HepG2 (cell line): ENCODE results near the gene CCDC124. TPM values are rescaled to one million over a fixed set of nuclear protein-coding genes. Genes with fewer than 3 reads are reported as not detected.

Source experiments
- ATAC-seq: fragments of 200-7000 bp; cut with Tn5 transposase; 3 replicates; pipeline ENCODE4 v1.9.1; 2020; ENCODE audit warnings: mild to moderate bottlenecking, moderate library complexity
- BruUV-seq: library from RNA; stranded (reverse); fragments of 400-500 nt; replicated peaks from 2 replicates; lab custom pipeline; 2021; lab: Mats Ljungman, UMichigan
- CTCF ChIA-PET: fragments of 300-600 bp; formaldehyde crosslinking; extraction: SDS; loops from one replicate; lab custom pipeline; 2021; ENCODE audit warnings: low total read pairs, inconsistent platforms, low intra/inter-chr PET ratio; lab: Yijun Ruan, JAX
- POLR2A ChIA-PET: fragments of 350-600 bp; sonication (Branson Sonifier 250); formaldehyde crosslinking; loops from one replicate; lab custom pipeline; 2020; ENCODE audit warnings: antibody characterized with exemption, inconsistent platforms; lab: Yijun Ruan, JAX
- DNase-seq: peaks from one replicate; pipeline ENCODE4 v3.0.0-alpha.2; 2015; ENCODE audit warnings: low spot score
- FAIRE-seq: peaks from 3 replicates; lab custom pipeline; 2011; peaks lifted over from hg19 to GRCh38; lab: Jason Lieb, UNC
- H2AFZ ChIP-seq: one replicate; pipeline ENCODE4 v1.6.1; 2011; ENCODE audit warnings: low read length, inconsistent platforms
- H3K27ac ChIP-seq: fragments of 300-600 bp; 3 replicates; pipeline ENCODE4 v1.8.0; 2011; ENCODE audit warnings: mixed run types, mild to moderate bottlenecking, mixed read lengths, low read length, inconsistent platforms; ENCODE audit not compliant: insufficient read depth; ENCODE audit errors: extremely low read length
- H3K27me3 ChIP-seq, 2 experiments: fragments of 200-600 bp in 1 of 2; 2 replicates in 1 of 2; 3 replicates in 1 of 2; pipeline versions ENCODE4 v1.6.0 to v1.8.0; 2011; ENCODE audit warnings: low read length in 2 of 2, mild to moderate bottlenecking in 2 of 2, moderate library complexity in 2 of 2, inconsistent platforms in 1 of 2; ENCODE audit not compliant: insufficient read depth in 2 of 2, control insufficient read depth in 1 of 2
- H3K36me3 ChIP-seq, 2 experiments: fragments of 200-600 bp in 1 of 2; replicated peaks in 1 of 2; 2 replicates in 1 of 2; 3 replicates in 1 of 2; pipeline versions ENCODE4 v1.5.1 to v1.8.0; 2011; ENCODE audit warnings: low read length in 2 of 2, inconsistent platforms in 1 of 2; ENCODE audit not compliant: insufficient read depth in 2 of 2, control insufficient read depth in 1 of 2
- H3K4me1 ChIP-seq: 2 replicates; pipeline ENCODE4 v1.5.1; 2012; ENCODE audit warnings: low read length, inconsistent platforms; ENCODE audit not compliant: insufficient read depth
- H3K4me2 ChIP-seq: 2 replicates; pipeline ENCODE4 v1.6.0; 2011; ENCODE audit warnings: low read depth, low read length, inconsistent platforms
- H3K4me3 ChIP-seq, 3 experiments: fragments of 200-600 bp in 1 of 3; sonication (generic), shearing (Covaris generic) in 1 of 3; replicated peaks in 1 of 3; 2 replicates each; pipeline ENCODE4 v1.5.1; 2011 to 2016; ENCODE audit warnings: low read length in 3 of 3, inconsistent platforms in 2 of 3, low read depth in 2 of 3, mild to moderate bottlenecking in 2 of 3, control low read depth in 1 of 3, mixed read lengths in 1 of 3; ENCODE audit not compliant: insufficient read depth in 1 of 3
- H3K79me2 ChIP-seq: one replicate; pipeline ENCODE4 v1.6.1; 2011; ENCODE audit warnings: low read length, inconsistent platforms; ENCODE audit not compliant: insufficient read depth
- H3K9ac ChIP-seq: 2 replicates; pipeline ENCODE4 v1.6.0; 2011; ENCODE audit warnings: mild to moderate bottlenecking, low read depth, low read length, inconsistent platforms; ENCODE audit not compliant: insufficient read depth
- H3K9me3 ChIP-seq: 2 replicates; pipeline ENCODE4 v1.5.1; 2012; ENCODE audit warnings: mild to moderate bottlenecking, low read length
- H4K20me1 ChIP-seq: 2 replicates; pipeline ENCODE4 v1.6.0; 2011; ENCODE audit warnings: inconsistent platforms, mild to moderate bottlenecking, low read length, moderate library complexity; ENCODE audit not compliant: insufficient read depth
- CBFB ChIP-seq: sonication (generic); formaldehyde crosslinking; IDR thresholded peaks from 2 replicates; pipeline ENCODE4 v1.4.0; 2020; ENCODE audit warnings: missing genetic modification reagents
- ISL2 ChIP-seq: sonication (generic); formaldehyde crosslinking; IDR thresholded peaks from 2 replicates; pipeline ENCODE4 v1.5.0; 2020; ENCODE audit warnings: missing genetic modification reagents
- JUND ChIP-seq: sonication (generic); formaldehyde crosslinking; IDR thresholded peaks from 2 replicates; pipeline ENCODE4 v1.8.0; 2022; ENCODE audit warnings: mild to moderate bottlenecking, missing genetic modification reagents
- KDM4B ChIP-seq: sonication (generic); formaldehyde crosslinking; IDR thresholded peaks from 2 replicates; pipeline ENCODE4 v1.4.0; 2020; ENCODE audit warnings: missing genetic modification reagents
- RAD21 ChIP-seq: fragments of 450-650 bp; formaldehyde crosslinking; IDR thresholded peaks from 2 replicates; pipeline ENCODE4 v1.5.0; 2020; ENCODE audit warnings: mild to moderate bottlenecking
- REXO4 ChIP-seq: sonication (generic); formaldehyde crosslinking; IDR thresholded peaks from 2 replicates; pipeline ENCODE4 v1.8.0; 2022; ENCODE audit warnings: missing genetic modification reagents, mild to moderate bottlenecking, borderline replicate concordance
- STAG1 ChIP-seq: sonication (generic); formaldehyde crosslinking; IDR thresholded peaks from 2 replicates; pipeline ENCODE4 v1.4.0; 2020; ENCODE audit warnings: missing genetic modification reagents
- THAP11 ChIP-seq: IDR thresholded peaks from 2 replicates; pipeline ENCODE4 v1.6.1; 2016; ENCODE audit warnings: missing biosample characterization, missing genetic modification reagents
- ZKSCAN5 ChIP-seq: sonication (generic); formaldehyde crosslinking; IDR thresholded peaks from 2 replicates; pipeline ENCODE4 v1.5.1; 2020; ENCODE audit warnings: mild to moderate bottlenecking, missing genetic modification reagents
- ZNF350 ChIP-seq: sonication (generic); formaldehyde crosslinking; IDR thresholded peaks from 2 replicates; pipeline ENCODE4 v1.4.0; 2020; ENCODE audit warnings: mild to moderate bottlenecking, low read depth, missing genetic modification reagents, borderline replicate concordance
- ZNF562 ChIP-seq: sonication (generic); formaldehyde crosslinking; IDR thresholded peaks from 2 replicates; pipeline ENCODE4 v1.8.0; 2022; ENCODE audit warnings: missing genetic modification reagents, borderline replicate concordance
- ZNF574 ChIP-seq: sonication (generic); formaldehyde crosslinking; IDR thresholded peaks from 2 replicates; pipeline ENCODE4 v1.4.0; 2020; ENCODE audit warnings: missing genetic modification reagents
- ZNF615 ChIP-seq: sonication (generic); formaldehyde crosslinking; IDR thresholded peaks from 2 replicates; pipeline ENCODE4 v1.5.0; 2020; ENCODE audit warnings: mild to moderate bottlenecking, missing genetic modification reagents, borderline replicate concordance
- WGBS: methylation state at CpG from one replicate; pipeline ENCODE4 v1.1.6; 2017; ENCODE audit warnings: low lambda C conversion rate; 5-methylcytosine and 5-hydroxymethylcytosine counted together
- in situ Hi-C: cut with HindIII; loops from 2 replicates; pipeline ENCODE4 v1.10.0; 2017; ENCODE audit warnings: low pct_unique_long_range_greater_than_20kb; ENCODE audit not compliant: extremely low pct_ligation_motif_present
- intact Hi-C: fragments of 100-400 bp; cut with micrococcal nuclease; formaldehyde crosslinking; loops from one replicate; pipeline ENCODE4 v1.10.0; 2022; ENCODE audit not compliant: unreplicated experiment
- polyA plus RNA-seq, 8 experiments: library from polyadenylated mRNA; depleted of rRNA in 3 of 8; stranded (reverse) in 7 of 8; unstranded in 1 of 8; fragments of >200 nt; fragmentation: Illumina TruSeq in 4 of 8; extraction: Trizol in 4 of 8; gene quantifications; 2 replicates each; pipeline versions ENCODE4 v1.2.1 to v1.2.3, GENCODE V29; 2011 to 2016; ENCODE audit warnings: low read depth in 4 of 8, missing spikeins in 1 of 8, mixed read lengths in 1 of 8; ENCODE audit not compliant: insufficient read depth in 1 of 8
- total RNA-seq, 5 experiments: library from RNA; depleted of rRNA; stranded (reverse); fragments of >200 nt; fragmentation: Illumina TruSeq; extraction: Trizol; gene quantifications; 2 replicates each; pipeline ENCODE4 v1.2.3, GENCODE V29; 2016; ENCODE audit warnings: low read depth in 1 of 5
- TF ChIP-seq, protein P1 (sequence below): sonication (generic); formaldehyde crosslinking; IDR thresholded peaks from 2 replicates; pipeline ENCODE4 v1.4.0; 2020; ENCODE audit warnings: missing genetic modification reagents, borderline replicate concordance
- TF ChIP-seq, protein P2 (sequence below): IDR thresholded peaks from 2 replicates; pipeline ENCODE4 v1.6.1; 2016; ENCODE audit warnings: low read depth, borderline replicate concordance

The CCDC124 gene
- total and polyA plus RNA-seq, 2 of the 13 experiments (the other 11 are each of a cell fraction or from before 2014, with no cell fraction given), result 14.9 to 20.3 TPM

DNA sequence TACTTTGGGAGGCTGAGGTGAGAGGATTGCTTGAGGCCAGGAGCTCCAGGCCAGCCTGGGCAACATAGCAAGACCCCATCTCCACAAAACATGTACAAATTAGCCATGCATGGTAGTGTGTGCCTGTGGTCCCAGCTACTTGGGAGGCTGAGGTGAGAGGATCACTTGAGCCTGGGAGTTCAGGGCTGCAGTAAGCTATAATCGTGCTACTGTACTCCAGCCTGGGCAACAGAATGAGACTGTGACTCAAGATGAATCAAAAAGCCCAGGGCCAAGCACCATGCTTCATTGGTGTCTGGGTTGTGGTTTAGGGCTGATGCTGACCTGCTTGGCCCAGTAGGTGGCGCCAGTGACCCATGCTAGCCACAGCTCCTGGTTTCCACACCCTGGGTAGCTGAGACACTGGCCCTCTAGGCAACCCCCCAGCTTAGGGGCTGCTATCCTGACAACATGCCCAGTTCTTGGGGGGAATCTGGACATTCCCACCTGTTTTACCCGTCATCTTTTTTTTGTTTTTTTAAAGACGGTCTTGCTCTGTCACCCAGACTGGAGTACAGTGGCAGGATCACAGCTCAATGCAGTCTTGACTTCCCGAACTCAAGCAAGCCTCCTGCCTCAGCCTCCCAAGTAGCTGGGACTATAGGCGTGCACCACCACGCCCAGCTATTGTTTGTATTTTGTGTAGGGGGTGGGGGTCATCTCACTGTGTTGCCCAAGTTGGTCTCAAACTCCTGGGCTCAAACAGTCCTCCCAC is 5.5 kb downstream of the CCDC124 start:
- in situ Hi-C loops, result loop anchor here (25.0 kb wide), 1 partner anchor 124 kb away; no protein-coding TSS in a partner anchor
- Histone ChIP-seq H3K4me2 (no peak overlapping the region), H3K9me3 (no peaks in the 10 kb centered on the region), H2AFZ (no peak overlapping the region), H3K4me1 (peaks cover 22% of the 10 kb centered on the region), H3K27me3 (no peaks in the 10 kb centered on the region; a peak in 1 of 5 replicates), H3K27ac (no peak overlapping the region), H3K79me2 (peaks cover 3% of the 10 kb centered on the region), H4K20me1 (no peaks in the 10 kb centered on the region), H3K9ac (no peak overlapping the region), H3K4me3 (no peak overlapping the region), H3K36me3 (peaks cover 2 to 3% of the 10 kb centered on the region in 2 experiments; a peak in 2 of 5 replicates)
- intact Hi-C loops, result loop anchor here (1.0 kb wide), 1 partner anchor 59 kb away; no protein-coding TSS in a partner anchor
- 67% methylated on average over 6 of the region's 7 CpGs for WGBS
- FAIRE-seq (peak; percentile 74), DNase-seq (peak; percentile 46), ATAC-seq (peak; percentile 88)
- no TSS peak for BruUV-seq
- ChIA-PET CTCF (interaction anchor here (1.1 to 5.2 kb wide), 3 partner anchors 58 to 121 kb away, joined by 4 to 91 read pairs (median 5); no protein-coding TSS in a partner anchor), POLR2A (interaction anchor here (1.0 kb wide), 1 partner anchor 60 kb away, joined by 3 read pairs; no protein-coding TSS in a partner anchor)
- TF ChIP-seq ZNF350 (CRISPR knock-in tag), result 0 out of 2 replicates have a peak, but pooled peaks have one; percentile 35
- peak; percentile 94 for TF ChIP-seq STAG1
- 0 out of 2 replicates have a peak, but pooled peaks have one; percentile 10 for TF ChIP-seq THAP11 (CRISPR knock-in tag)
- TF ChIP-seq KDM4B (CRISPR knock-in tag), result no peak
- TF ChIP-seq, protein P1, sequence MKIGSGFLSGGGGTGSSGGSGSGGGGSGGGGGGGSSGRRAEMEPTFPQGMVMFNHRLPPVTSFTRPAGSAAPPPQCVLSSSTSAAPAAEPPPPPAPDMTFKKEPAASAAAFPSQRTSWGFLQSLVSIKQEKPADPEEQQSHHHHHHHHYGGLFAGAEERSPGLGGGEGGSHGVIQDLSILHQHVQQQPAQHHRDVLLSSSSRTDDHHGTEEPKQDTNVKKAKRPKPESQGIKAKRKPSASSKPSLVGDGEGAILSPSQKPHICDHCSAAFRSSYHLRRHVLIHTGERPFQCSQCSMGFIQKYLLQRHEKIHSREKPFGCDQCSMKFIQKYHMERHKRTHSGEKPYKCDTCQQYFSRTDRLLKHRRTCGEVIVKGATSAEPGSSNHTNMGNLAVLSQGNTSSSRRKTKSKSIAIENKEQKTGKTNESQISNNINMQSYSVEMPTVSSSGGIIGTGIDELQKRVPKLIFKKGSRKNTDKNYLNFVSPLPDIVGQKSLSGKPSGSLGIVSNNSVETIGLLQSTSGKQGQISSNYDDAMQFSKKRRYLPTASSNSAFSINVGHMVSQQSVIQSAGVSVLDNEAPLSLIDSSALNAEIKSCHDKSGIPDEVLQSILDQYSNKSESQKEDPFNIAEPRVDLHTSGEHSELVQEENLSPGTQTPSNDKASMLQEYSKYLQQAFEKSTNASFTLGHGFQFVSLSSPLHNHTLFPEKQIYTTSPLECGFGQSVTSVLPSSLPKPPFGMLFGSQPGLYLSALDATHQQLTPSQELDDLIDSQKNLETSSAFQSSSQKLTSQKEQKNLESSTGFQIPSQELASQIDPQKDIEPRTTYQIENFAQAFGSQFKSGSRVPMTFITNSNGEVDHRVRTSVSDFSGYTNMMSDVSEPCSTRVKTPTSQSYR, result no peak
- TF ChIP-seq, protein P2, sequence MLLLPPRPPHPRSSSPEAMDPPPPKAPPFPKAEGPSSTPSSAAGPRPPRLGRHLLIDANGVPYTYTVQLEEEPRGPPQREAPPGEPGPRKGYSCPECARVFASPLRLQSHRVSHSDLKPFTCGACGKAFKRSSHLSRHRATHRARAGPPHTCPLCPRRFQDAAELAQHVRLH (CRISPR knock-in tag), result peak; percentile 72; the same call in 1 of the 2 replicates
- peak; percentile 62; the same call in 1 of the 2 replicates for TF ChIP-seq CBFB (CRISPR knock-in tag)
- no peak for TF ChIP-seq ZNF562 (CRISPR knock-in tag)
- TF ChIP-seq ZNF615, result no peak
- TF ChIP-seq JUND (CRISPR knock-in tag), result no peak
- peak; percentile 94 for TF ChIP-seq RAD21 (CRISPR knock-in tag)
- no peak for TF ChIP-seq ISL2
- no peak for TF ChIP-seq ZKSCAN5 (CRISPR knock-in tag)
- TF ChIP-seq ZNF574 (CRISPR knock-in tag), result 0 out of 2 replicates have a peak, but pooled peaks have one; percentile 13
- TF ChIP-seq REXO4 (CRISPR knock-in tag), result no peak
